ENCODE measurements around the gene SEMA4D. TPM values are rescaled to one million over a fixed set of nuclear protein-coding genes. Genes with fewer than 3 reads are reported as not detected.

Gene SEMA4D
- total RNA-seq, 1 experiment from 2014 or later: 8.0 TPM

DNA sequence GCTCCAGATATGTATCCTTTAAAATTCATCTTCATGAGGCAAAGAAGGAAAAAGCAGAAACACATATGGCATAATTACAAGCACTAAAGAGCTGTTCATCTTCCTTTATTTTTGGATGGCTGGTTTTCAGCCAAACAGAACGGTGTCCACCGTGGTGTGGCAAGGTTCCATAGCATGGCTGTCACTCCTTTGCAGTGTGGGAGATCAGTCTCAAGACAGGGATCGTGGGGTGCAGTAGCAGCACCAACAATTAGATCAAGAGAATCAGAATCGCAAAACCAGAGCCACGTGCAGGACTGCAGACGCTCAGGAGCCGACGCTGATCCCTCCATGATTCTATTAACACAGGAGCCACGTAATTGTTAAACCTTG, 79.5 kb downstream of the SEMA4D start:
- ChIA-PET POLR2A (ENCODE audit: unreplicated experiment) (no interaction called here), CTCF (no interaction called here)

DNA sequence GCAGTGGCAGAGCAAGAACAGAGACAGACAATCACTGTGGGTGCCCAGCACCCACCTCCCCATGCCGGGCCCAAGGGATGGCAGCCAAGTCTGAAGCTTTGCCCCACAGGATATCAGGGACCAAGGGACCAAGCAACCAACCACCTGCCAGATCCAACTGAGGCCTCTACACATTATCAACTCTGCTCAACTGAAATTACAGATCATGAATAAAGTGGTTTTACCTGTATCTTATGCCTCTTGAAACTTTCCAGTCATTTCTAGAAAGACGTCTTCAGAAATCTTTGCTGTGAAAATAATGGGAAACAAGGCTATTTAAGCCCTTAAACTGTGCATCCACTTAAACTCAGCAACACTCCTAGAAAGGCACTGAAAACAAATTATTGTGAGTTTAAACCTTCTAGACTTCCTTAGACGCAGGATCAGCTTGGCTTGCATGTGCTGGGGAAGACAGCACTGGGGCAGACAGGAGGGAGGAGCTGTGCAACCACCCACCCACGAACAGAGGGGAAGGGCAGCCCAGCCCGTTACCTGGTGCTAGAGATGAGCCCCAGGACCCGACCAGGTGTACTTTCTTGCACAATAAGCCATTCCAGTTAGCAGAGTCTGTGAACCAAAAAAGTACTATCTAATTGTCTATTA, 80.0 kb downstream of the SEMA4D start:
- Histone ChIP-seq H3K4me2 (ENCODE audit: low read length) (no peak overlapping the region), H3K9ac (ENCODE audit: low read length) (no peak overlapping the region), H3K27ac (ENCODE audit: low read length) (no peak overlapping the region), H3K9me3 (ENCODE audit: low read length) (no peaks in the 10 kb centered on the region), H3K9me2 (replicated peaks; ENCODE audit: low read length) (no peaks in the 10 kb centered on the region), H3K79me2 (ENCODE audit: low read length) (no peaks in the 10 kb centered on the region), H3K36me3 (ENCODE audit: low read depth, low read length) (no peaks in the 10 kb centered on the region), H3K27me3 (ENCODE audit: low read length) (no peaks in the 10 kb centered on the region), H2AFZ (ENCODE audit: low read length) (no peak overlapping the region), H3K4me3 (ENCODE audit: low read length) (no peak overlapping the region), H3F3A (ENCODE audit: low read length, unreplicated experiment) (no peaks in the 10 kb centered on the region), H4K20me1 (ENCODE audit: low read length) (no peaks in the 10 kb centered on the region), H3K4me1 (ENCODE audit: insufficient read depth, low read length) (no peaks in the 10 kb centered on the region)
- ATAC-seq (no peak), DNase-seq (no peak)
- BruUV-seq (replicated peaks): no TSS peak
- TF ChIP-seq EZH2phosphoT487 (IDR thresholded peaks at IDR 0.05; ENCODE audit: borderline replicate concordance, low read length): no peak
- no peak for TF ChIP-seq EZH2 (IDR thresholded peaks at IDR 0.05; ENCODE audit: low read length, unreplicated experiment)
- TF ChIP-seq, protein P1, sequence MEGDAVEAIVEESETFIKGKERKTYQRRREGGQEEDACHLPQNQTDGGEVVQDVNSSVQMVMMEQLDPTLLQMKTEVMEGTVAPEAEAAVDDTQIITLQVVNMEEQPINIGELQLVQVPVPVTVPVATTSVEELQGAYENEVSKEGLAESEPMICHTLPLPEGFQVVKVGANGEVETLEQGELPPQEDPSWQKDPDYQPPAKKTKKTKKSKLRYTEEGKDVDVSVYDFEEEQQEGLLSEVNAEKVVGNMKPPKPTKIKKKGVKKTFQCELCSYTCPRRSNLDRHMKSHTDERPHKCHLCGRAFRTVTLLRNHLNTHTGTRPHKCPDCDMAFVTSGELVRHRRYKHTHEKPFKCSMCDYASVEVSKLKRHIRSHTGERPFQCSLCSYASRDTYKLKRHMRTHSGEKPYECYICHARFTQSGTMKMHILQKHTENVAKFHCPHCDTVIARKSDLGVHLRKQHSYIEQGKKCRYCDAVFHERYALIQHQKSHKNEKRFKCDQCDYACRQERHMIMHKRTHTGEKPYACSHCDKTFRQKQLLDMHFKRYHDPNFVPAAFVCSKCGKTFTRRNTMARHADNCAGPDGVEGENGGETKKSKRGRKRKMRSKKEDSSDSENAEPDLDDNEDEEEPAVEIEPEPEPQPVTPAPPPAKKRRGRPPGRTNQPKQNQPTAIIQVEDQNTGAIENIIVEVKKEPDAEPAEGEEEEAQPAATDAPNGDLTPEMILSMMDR (conservative IDR thresholded peaks at IDR 0.05; ENCODE audit: low read depth, low read length): no peak
- intact Hi-C loops (cut with micrococcal nuclease): no loop called here
- ChIA-PET POLR2A (ENCODE audit: unreplicated experiment) (no interaction called here), CTCF (no interaction called here)

More for the DNA sequence above, 79.5 kb downstream of the SEMA4D start:
- TF ChIP-seq EZH2phosphoT487 (IDR thresholded peaks at IDR 0.05; ENCODE audit: borderline replicate concordance, low read length): no peak
- TF ChIP-seq EZH2 (IDR thresholded peaks at IDR 0.05; ENCODE audit: low read length, unreplicated experiment): no peak
- TF ChIP-seq, protein P1 (conservative IDR thresholded peaks at IDR 0.05; ENCODE audit: low read depth, low read length): no peak
- no peak overlapping the region for H3K4me2 ChIP-seq (ENCODE audit: low read length)
- ATAC-seq (no peak), DNase-seq (no peak)
- H3K27ac ChIP-seq (ENCODE audit: low read length): no peak overlapping the region
- H4K20me1 ChIP-seq (ENCODE audit: low read length): no peaks in the 10 kb centered on the region
- BruUV-seq (replicated peaks): no TSS peak
- no peaks in the 10 kb centered on the region for H3K9me3 ChIP-seq (ENCODE audit: low read length)
- intact Hi-C loops (cut with micrococcal nuclease): no loop called here
- no peak overlapping the region for H2AFZ ChIP-seq (ENCODE audit: low read length)
- H3K4me1 ChIP-seq (ENCODE audit: insufficient read depth, low read length): no peaks in the 10 kb centered on the region
- H3F3A ChIP-seq (ENCODE audit: low read length, unreplicated experiment): no peaks in the 10 kb centered on the region
- H3K9ac ChIP-seq (ENCODE audit: low read length): no peak overlapping the region
- no peak overlapping the region for H3K4me3 ChIP-seq (ENCODE audit: low read length)
- H3K36me3 ChIP-seq (ENCODE audit: low read depth, low read length): no peaks in the 10 kb centered on the region
- no peaks in the 10 kb centered on the region for H3K79me2 ChIP-seq (ENCODE audit: low read length)
- H3K9me2 ChIP-seq (replicated peaks; ENCODE audit: low read length): no peaks in the 10 kb centered on the region
- no peaks in the 10 kb centered on the region for H3K27me3 ChIP-seq (ENCODE audit: low read length)

DNA sequence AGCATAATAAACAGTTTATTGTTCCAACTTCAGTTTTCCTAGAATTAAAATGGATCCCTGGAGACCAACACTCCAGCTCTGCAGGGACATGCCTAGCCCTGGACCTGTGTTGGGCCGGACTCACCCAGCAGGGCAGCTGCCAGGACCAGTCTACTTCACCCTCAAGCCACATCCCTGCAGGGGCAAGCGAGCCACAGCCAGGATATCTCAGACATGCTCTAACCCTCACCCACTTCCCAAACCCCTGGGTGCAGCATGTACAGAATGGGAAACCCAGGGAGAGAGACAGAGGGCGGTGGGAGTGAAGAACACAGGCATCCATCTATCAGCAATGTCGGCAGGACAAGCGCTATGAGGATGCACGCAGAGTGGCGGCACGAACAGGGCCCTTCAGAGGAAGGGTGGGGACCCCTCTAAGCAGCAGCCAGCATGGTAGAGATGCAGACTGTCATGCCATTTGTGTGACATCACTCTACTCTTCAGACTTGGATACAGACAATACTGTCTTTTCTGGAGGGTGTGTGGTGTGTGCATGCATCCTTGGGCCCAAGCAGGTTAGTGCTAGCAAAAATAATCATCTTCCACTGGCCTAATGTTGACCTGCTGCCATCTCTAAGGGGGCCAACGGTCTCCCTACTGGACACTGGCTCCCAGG, 83.1 kb downstream of the SEMA4D start:
- ChIA-PET POLR2A (ENCODE audit: unreplicated experiment) (no interaction called here), CTCF (no interaction called here)
- H3K9me3 ChIP-seq (ENCODE audit: low read length): no peaks in the 10 kb centered on the region
- no peaks in the 10 kb centered on the region for H3K4me1 ChIP-seq (ENCODE audit: insufficient read depth, low read length)
- no peaks in the 10 kb centered on the region for H3K9me2 ChIP-seq (replicated peaks; ENCODE audit: low read length)
- TF ChIP-seq, protein P1 (conservative IDR thresholded peaks at IDR 0.05; ENCODE audit: low read depth, low read length): no peak
- TF ChIP-seq EZH2phosphoT487 (IDR thresholded peaks at IDR 0.05; ENCODE audit: borderline replicate concordance, low read length): no peak
- no peak for TF ChIP-seq EZH2 (IDR thresholded peaks at IDR 0.05; ENCODE audit: low read length, unreplicated experiment)
- no peak overlapping the region for H3K4me2 ChIP-seq (ENCODE audit: low read length)
- no peak overlapping the region for H3K9ac ChIP-seq (ENCODE audit: low read length)
- H4K20me1 ChIP-seq (ENCODE audit: low read length): no peaks in the 10 kb centered on the region
- H3F3A ChIP-seq (ENCODE audit: low read length, unreplicated experiment): no peaks in the 10 kb centered on the region
- no peaks in the 10 kb centered on the region for H3K27me3 ChIP-seq (ENCODE audit: low read length)
- BruUV-seq (replicated peaks): no TSS peak
- no peak overlapping the region for H3K27ac ChIP-seq (ENCODE audit: low read length)
- H3K4me3 ChIP-seq (ENCODE audit: low read length): no peak overlapping the region
- ATAC-seq: no peak
- no peak for DNase-seq
- intact Hi-C loops (cut with micrococcal nuclease): no loop called here
- no peak overlapping the region for H2AFZ ChIP-seq (ENCODE audit: low read length)
- no peaks in the 10 kb centered on the region for H3K79me2 ChIP-seq (ENCODE audit: low read length)
- H3K36me3 ChIP-seq (ENCODE audit: low read depth, low read length): no peaks in the 10 kb centered on the region
